ENCODE results near the gene ZCRB1.
A peak's percentile ranks its signal among the peaks of the same experiment; 100 is the strongest.
"Not testable (repeated sequence)": the region's sequence is repeated elsewhere in the genome, so short reads cannot be mapped to it uniquely, and the experiment has no call there.

ZCRB1 gene

GRCh38 chr12:42332301-42333285, 6.7 kb upstream of the ZCRB1 start:
- no peak overlapping the region for H3K4me3 ChIP-seq (replicated peaks; ENCODE audit: insufficient read depth, low read length)
- peak in 1 of 2 experiments; percentile 35 for DNase-seq (ENCODE audit: low read depth in 1 of 2, low spot score in 1 of 2)
- TF ChIP-seq REST (IDR thresholded peaks at IDR 0.05; ENCODE audit: insufficient replicate concordance, low read depth) (no peak), SPI1 (IDR thresholded peaks at IDR 0.05; ENCODE audit: borderline replicate concordance, low read depth) (no peak), CTCF (IDR thresholded peaks at IDR 0.05; ENCODE audit: insufficient read depth, low read length) (no peak), GABPA (IDR thresholded peaks at IDR 0.05; ENCODE audit: low read depth) (no peak)
- no peak overlapping the region for H3K27ac ChIP-seq (replicated peaks)
- no peaks in the 10 kb centered on the region for H3K27me3 ChIP-seq (ENCODE audit: insufficient read depth, poor library complexity, severe bottlenecking)

GRCh38 chr12:42330097-42330496, 4.2 kb upstream of the ZCRB1 start:
- peak in 1 of 2 experiments; percentile 80 for DNase-seq (ENCODE audit: low read depth in 1 of 2, low spot score in 1 of 2)
- TF ChIP-seq SPI1 (IDR thresholded peaks at IDR 0.05; ENCODE audit: borderline replicate concordance, low read depth) = peak; percentile 95
- not testable (repeated sequence) for H3K4me3 ChIP-seq (replicated peaks; ENCODE audit: insufficient read depth, low read length); H3K27me3 ChIP-seq (ENCODE audit: insufficient read depth, poor library complexity, severe bottlenecking)
- peak overlapping the region; percentile 21 for H3K27ac ChIP-seq (replicated peaks)

GRCh38 chr12:42327227-42327590, 1.3 kb upstream of the ZCRB1 start:
- no peak for DNase-seq (ENCODE audit: low read depth in 1 of 2, low spot score in 1 of 2)
- Histone ChIP-seq H3K27me3 (ENCODE audit: insufficient read depth, poor library complexity, severe bottlenecking) (no peaks in the 10 kb centered on the region), H3K27ac (replicated peaks) (peak overlapping the region; percentile 82), H3K4me3 (replicated peaks; ENCODE audit: insufficient read depth, low read length) (peak overlapping the region; percentile 86)
- TF ChIP-seq SPI1 (IDR thresholded peaks at IDR 0.05; ENCODE audit: borderline replicate concordance, low read depth) (no peak), CTCF (IDR thresholded peaks at IDR 0.05; ENCODE audit: insufficient read depth, low read length) (no peak), POLR2AphosphoS5 (IDR thresholded peaks at IDR 0.05; ENCODE audit: low read depth) (no peak), REST (IDR thresholded peaks at IDR 0.05; ENCODE audit: insufficient replicate concordance, low read depth) (no peak), GABPA (IDR thresholded peaks at IDR 0.05; ENCODE audit: low read depth) (no peak)

- peak overlapping the region; percentile 82 for H3K27ac ChIP-seq (replicated peaks)
- no peaks in the 10 kb centered on the region for H3K27me3 ChIP-seq (ENCODE audit: insufficient read depth, poor library complexity, severe bottlenecking)
- TF ChIP-seq GABPA (IDR thresholded peaks at IDR 0.05; ENCODE audit: low read depth) (no peak), SPI1 (IDR thresholded peaks at IDR 0.05; ENCODE audit: borderline replicate concordance, low read depth) (no peak), CTCF (IDR thresholded peaks at IDR 0.05; ENCODE audit: insufficient read depth, low read length) (no peak), REST (IDR thresholded peaks at IDR 0.05; ENCODE audit: insufficient replicate concordance, low read depth) (no peak), POLR2AphosphoS5 (IDR thresholded peaks at IDR 0.05; ENCODE audit: low read depth) (no peak)
- peak overlapping the region; percentile 86 for H3K4me3 ChIP-seq (replicated peaks; ENCODE audit: insufficient read depth, low read length)
- peak in 1 of 2 experiments; percentile 41 for DNase-seq (ENCODE audit: low read depth in 1 of 2, low spot score in 1 of 2)
Observed at GRCh38 chr12:42326541-42327226, 790 bp upstream of the ZCRB1 start.
